Vagina (tissue), 2 donors: ENCODE data around the gene FCRL2.

Experiments used
- POLR2A ChIP-seq, 2 donors: fragments of 450-650 bp; IDR thresholded peaks; one replicate each; pipeline ENCODE4 v1.6.1; 2017; ENCODE audit warnings: antibody characterized with exemption in 2 of 2, mild to moderate bottlenecking in 2 of 2, moderate library complexity in 2 of 2
- POLR2AphosphoS5 ChIP-seq, 2 donors: sonication (generic); formaldehyde crosslinking; IDR thresholded peaks; one replicate each; pipeline ENCODE4 v1.9.0; 2017; ENCODE audit warnings: antibody characterized with exemption in 2 of 2, mild to moderate bottlenecking in 2 of 2, low read depth in 1 of 2; ENCODE audit not compliant: insufficient read depth in 1 of 2
- TF ChIP-seq, protein P1 (sequence below), 3 experiments: fragments of 450-650 bp in 2 of 3; fragments of 200-600 bp in 1 of 3; sonication (generic) in 1 of 3; IDR thresholded peaks; one replicate each; pipeline ENCODE4 v1.5.1; 2017 to 2019; ENCODE audit warnings: antibody characterized with exemption in 3 of 3, mild to moderate bottlenecking in 2 of 3, moderate library complexity in 2 of 3

DNA sequence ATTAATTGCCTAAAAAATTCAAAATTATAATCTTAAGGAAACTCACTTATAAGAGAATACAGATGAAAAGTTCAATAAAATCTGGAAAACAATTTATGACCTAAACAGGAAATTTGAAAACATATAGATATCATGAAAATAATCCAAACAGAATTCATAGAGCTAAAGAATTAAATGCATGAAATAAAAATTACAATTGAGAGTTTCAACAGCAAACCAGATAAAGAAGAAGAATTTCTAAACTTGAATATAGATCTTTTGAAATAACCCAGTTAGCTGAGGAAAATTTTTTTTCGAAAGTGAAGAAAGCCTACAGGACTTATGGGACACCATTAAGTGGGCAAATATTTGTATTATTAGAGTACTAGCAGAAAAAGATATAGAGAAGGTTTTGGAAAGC is 36.3 kb upstream of the FCRL2 start:
- no peak for TF ChIP-seq POLR2A (IDR thresholded peaks at IDR 0.05)
- no peak for TF ChIP-seq POLR2AphosphoS5 (IDR thresholded peaks at IDR 0.05; ENCODE audit: insufficient read depth in 1 of 2, low read depth in 1 of 2)
- TF ChIP-seq, protein P1, sequence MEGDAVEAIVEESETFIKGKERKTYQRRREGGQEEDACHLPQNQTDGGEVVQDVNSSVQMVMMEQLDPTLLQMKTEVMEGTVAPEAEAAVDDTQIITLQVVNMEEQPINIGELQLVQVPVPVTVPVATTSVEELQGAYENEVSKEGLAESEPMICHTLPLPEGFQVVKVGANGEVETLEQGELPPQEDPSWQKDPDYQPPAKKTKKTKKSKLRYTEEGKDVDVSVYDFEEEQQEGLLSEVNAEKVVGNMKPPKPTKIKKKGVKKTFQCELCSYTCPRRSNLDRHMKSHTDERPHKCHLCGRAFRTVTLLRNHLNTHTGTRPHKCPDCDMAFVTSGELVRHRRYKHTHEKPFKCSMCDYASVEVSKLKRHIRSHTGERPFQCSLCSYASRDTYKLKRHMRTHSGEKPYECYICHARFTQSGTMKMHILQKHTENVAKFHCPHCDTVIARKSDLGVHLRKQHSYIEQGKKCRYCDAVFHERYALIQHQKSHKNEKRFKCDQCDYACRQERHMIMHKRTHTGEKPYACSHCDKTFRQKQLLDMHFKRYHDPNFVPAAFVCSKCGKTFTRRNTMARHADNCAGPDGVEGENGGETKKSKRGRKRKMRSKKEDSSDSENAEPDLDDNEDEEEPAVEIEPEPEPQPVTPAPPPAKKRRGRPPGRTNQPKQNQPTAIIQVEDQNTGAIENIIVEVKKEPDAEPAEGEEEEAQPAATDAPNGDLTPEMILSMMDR (IDR thresholded peaks at IDR 0.05) = no peak
